A549 (cell line): ENCODE results near the gene DAGLA. TPM values are rescaled to one million over a fixed set of nuclear protein-coding genes. Genes with fewer than 3 reads are reported as not detected.

Experiments used
- ATAC-seq, 2 experiments: fragments of 200-7000 bp in 1 of 2; fragments of >200 bp in 1 of 2; cut with Nextera tagmentation in 1 of 2; cut with Tn5 transposase in 1 of 2; 3 replicates each; pipeline versions ENCODE4 v1.8.0 to v1.9.1; 2018 to 2020; ENCODE audit warnings: mild to moderate bottlenecking in 1 of 2, moderate library complexity in 1 of 2
- CTCF ChIA-PET: fragments of 300-600 bp; sonication (Branson Sonifier 250); formaldehyde crosslinking; extraction: SDS; loops from one replicate; lab custom pipeline; 2021; ENCODE audit warnings: antibody characterized with exemption, inconsistent platforms; lab: Yijun Ruan, JAX
- POLR2A ChIA-PET: fragments of 350-600 bp; formaldehyde crosslinking; extraction: SDS; loops from one replicate; lab custom pipeline; 2021; ENCODE audit warnings: antibody characterized with exemption, inconsistent platforms; lab: Yijun Ruan, JAX
- DNase-seq, 2 experiments: peaks; one replicate each; pipeline versions ENCODE4 v3.0.0 to v3.0.0-alpha.2; 2011 to 2016; ENCODE audit warnings: low read depth in 1 of 2, low spot score in 1 of 2
- FAIRE-seq: peaks from 2 replicates; lab custom pipeline; 2011; peaks lifted over from hg19 to GRCh38; lab: Jason Lieb, UNC
- H3K27ac ChIP-seq, 2 experiments: fragments of >200 bp; sonication (Bioruptor Twin); formaldehyde crosslinking; 3 replicates each; pipeline ENCODE4 v1.5.1; 2016 to 2017
- H3K4me1 ChIP-seq: fragments of >200 bp; sonication (Bioruptor Twin); formaldehyde crosslinking; 3 replicates; pipeline ENCODE4 v1.6.1; 2016
- H3K4me2 ChIP-seq: fragments of >200 bp; sonication (Bioruptor Twin); formaldehyde crosslinking; 3 replicates; pipeline ENCODE4 v1.6.1; 2016
- H3K4me3 ChIP-seq: fragments of >200 bp; sonication (Bioruptor Twin); formaldehyde crosslinking; 3 replicates; pipeline ENCODE4 v1.5.1; 2016
- H3K9me3 ChIP-seq: fragments of >200 bp; sonication (Bioruptor Twin); formaldehyde crosslinking; 3 replicates; pipeline ENCODE4 v1.6.1; 2016
- CBX2 ChIP-seq: fragments of 200-600 bp; sonication (generic); IDR thresholded peaks from 2 replicates; pipeline ENCODE4 v1.6.1; 2016; ENCODE audit warnings: low read depth, mild to moderate bottlenecking, borderline replicate concordance
- CHD4 ChIP-seq: fragments of 200-600 bp; sonication (generic); IDR thresholded peaks from 2 replicates; pipeline ENCODE4 v1.6.1; 2016; ENCODE audit warnings: antibody characterized with exemption, mild to moderate bottlenecking, borderline replicate concordance
- CTCF ChIP-seq: fragments of >200 bp; sonication (Bioruptor Twin); formaldehyde crosslinking; IDR thresholded peaks from 3 replicates; pipeline ENCODE4 v1.5.1; 2016
- E2F6 ChIP-seq: IDR thresholded peaks from 2 replicates; pipeline ENCODE4 v1.6.1; 2012; ENCODE audit warnings: low read depth, borderline replicate concordance
- EHF ChIP-seq: fragments of 250-450 bp; sonication (Bioruptor Pico); IDR thresholded peaks from 2 replicates; pipeline ENCODE4 v1.5.0; 2020; ENCODE audit warnings: mild to moderate bottlenecking
- EHMT2 ChIP-seq: fragments of 200-600 bp; sonication (generic); IDR thresholded peaks from 2 replicates; pipeline ENCODE4 v1.6.1; 2016; ENCODE audit warnings: antibody characterized with exemption, low read depth, mild to moderate bottlenecking, moderate library complexity
- FOSL2 ChIP-seq, 2 experiments: fragments of 450-650 bp in 1 of 2; fragments of >200 bp in 1 of 2; sonication (Bioruptor Twin) in 1 of 2; formaldehyde crosslinking; IDR thresholded peaks; 2 replicates each; pipeline versions ENCODE4 v1.5.0 to v1.6.1; 2016 to 2020; ENCODE audit warnings: mild to moderate bottlenecking in 1 of 2, moderate library complexity in 1 of 2
- FOXS1 ChIP-seq: fragments of 250-450 bp; sonication (Bioruptor Pico); IDR thresholded peaks from 2 replicates; pipeline ENCODE4 v1.5.0; 2020; ENCODE audit warnings: mild to moderate bottlenecking, moderate library complexity
- GATA3 ChIP-seq: IDR thresholded peaks from 2 replicates; pipeline ENCODE4 v1.6.1; 2012; ENCODE audit warnings: borderline replicate concordance
- HDAC2 ChIP-seq: fragments of 200-600 bp; sonication (generic); IDR thresholded peaks from 2 replicates; pipeline ENCODE4 v1.6.1; 2016
- HOXA7 ChIP-seq: fragments of 250-450 bp; sonication (Bioruptor Pico); IDR thresholded peaks from 2 replicates; pipeline ENCODE4 v1.5.0; 2020; ENCODE audit warnings: mild to moderate bottlenecking, moderate library complexity
- JUN ChIP-seq, 2 experiments: fragments of >200 bp; sonication (Bioruptor Twin); formaldehyde crosslinking; IDR thresholded peaks; 2 replicates in 1 of 2; 3 replicates in 1 of 2; pipeline ENCODE4 v1.6.1; 2016 to 2017
- JUNB ChIP-seq: fragments of >200 bp; sonication (Bioruptor Twin); formaldehyde crosslinking; IDR thresholded peaks from 2 replicates; pipeline ENCODE4 v1.6.1; 2016
- KDM1A ChIP-seq: fragments of 200-600 bp; sonication (generic); IDR thresholded peaks from 2 replicates; pipeline ENCODE4 v1.6.1; 2016; ENCODE audit warnings: low read depth, mild to moderate bottlenecking
- MAFK ChIP-seq: fragments of 450-650 bp; IDR thresholded peaks from 2 replicates; pipeline ENCODE4 v1.6.1; 2014; ENCODE audit not compliant: partially characterized antibody
- MYC ChIP-seq: IDR thresholded peaks from 2 replicates; pipeline ENCODE4 v1.6.1; 2012; ENCODE audit warnings: mild to moderate bottlenecking, inconsistent platforms, low read length, improper control_type of control experiment, borderline replicate concordance
- NPAS2 ChIP-seq: fragments of 250-450 bp; sonication (Bioruptor Pico); IDR thresholded peaks from 2 replicates; pipeline ENCODE4 v1.8.0; 2022; ENCODE audit warnings: mild to moderate bottlenecking, moderate library complexity, borderline replicate concordance
- NR3C1 ChIP-seq: fragments of >200 bp; sonication (Bioruptor Twin); formaldehyde crosslinking; IDR thresholded peaks from 3 replicates; pipeline ENCODE4 v1.6.1; 2017
- POLR2AphosphoS2 ChIP-seq: conservative IDR thresholded peaks from 2 replicates; pipeline ENCODE4 v1.6.1; 2012; ENCODE audit warnings: low read length, improper control_type of control experiment, inconsistent platforms
- RAD21 ChIP-seq, 2 experiments: fragments of >200 bp in 1 of 2; sonication (Bioruptor Twin) in 1 of 2; formaldehyde crosslinking in 1 of 2; IDR thresholded peaks in 1 of 2; conservative IDR thresholded peaks in 1 of 2; 2 replicates in 1 of 2; 3 replicates in 1 of 2; pipeline ENCODE4 v1.6.1; 2012 to 2018; ENCODE audit warnings: inconsistent platforms in 1 of 2
- RFX5 ChIP-seq: fragments of 450-650 bp; IDR thresholded peaks from 2 replicates; pipeline ENCODE4 v1.7.1; 2014; ENCODE audit warnings: antibody characterized with exemption, mild to moderate bottlenecking, moderate library complexity
- RNF2 ChIP-seq: fragments of 200-600 bp; sonication (generic); IDR thresholded peaks from 2 replicates; pipeline ENCODE4 v1.6.1; 2016; ENCODE audit warnings: low read depth, mild to moderate bottlenecking, antibody characterized with exemption, moderate library complexity, borderline replicate concordance
- SREBF2 ChIP-seq: fragments of 450-650 bp; IDR thresholded peaks from 2 replicates; pipeline ENCODE4 v1.6.1; 2014; ENCODE audit warnings: mild to moderate bottlenecking, moderate library complexity
- TFCP2L1 ChIP-seq: fragments of 250-450 bp; sonication (Bioruptor Pico); IDR thresholded peaks from 2 replicates; pipeline ENCODE4 v1.5.0; 2021; ENCODE audit warnings: mild to moderate bottlenecking
- ZC3H11A ChIP-seq: fragments of 450-650 bp; IDR thresholded peaks from 2 replicates; pipeline ENCODE4 v1.6.1; 2014; ENCODE audit warnings: antibody characterized with exemption, mild to moderate bottlenecking
- WGBS: methylation state at CpG from one replicate; pipeline ENCODE4 v1.1.6; 2017; ENCODE audit errors: missing lambda C conversion rate; 5-methylcytosine and 5-hydroxymethylcytosine counted together
- polyA plus RNA-seq, 4 experiments: library from polyadenylated mRNA; depleted of rRNA in 3 of 4; stranded (reverse); fragments of >200 nt; fragmentation: RNase III in 1 of 4; extraction: RNeasy Plus Mini Kit Qiagen cat#74134 plus additional on column Dnase treatment in 1 of 4; gene quantifications; 2 replicates in 3 of 4; 3 replicates in 1 of 4; pipeline ENCODE4 v1.2.3, GENCODE V29; 2011 to 2017
- TF ChIP-seq, protein P1 (sequence below): fragments of 250-450 bp; sonication (Bioruptor Pico); IDR thresholded peaks from 2 replicates; pipeline ENCODE4 v1.5.0; 2020; ENCODE audit warnings: low read depth, mild to moderate bottlenecking, moderate library complexity

DAGLA gene
- polyA plus RNA-seq, 2 of the 4 experiments (the other 2 are of a cell fraction) = 0.93 to 2.5 TPM

DNA sequence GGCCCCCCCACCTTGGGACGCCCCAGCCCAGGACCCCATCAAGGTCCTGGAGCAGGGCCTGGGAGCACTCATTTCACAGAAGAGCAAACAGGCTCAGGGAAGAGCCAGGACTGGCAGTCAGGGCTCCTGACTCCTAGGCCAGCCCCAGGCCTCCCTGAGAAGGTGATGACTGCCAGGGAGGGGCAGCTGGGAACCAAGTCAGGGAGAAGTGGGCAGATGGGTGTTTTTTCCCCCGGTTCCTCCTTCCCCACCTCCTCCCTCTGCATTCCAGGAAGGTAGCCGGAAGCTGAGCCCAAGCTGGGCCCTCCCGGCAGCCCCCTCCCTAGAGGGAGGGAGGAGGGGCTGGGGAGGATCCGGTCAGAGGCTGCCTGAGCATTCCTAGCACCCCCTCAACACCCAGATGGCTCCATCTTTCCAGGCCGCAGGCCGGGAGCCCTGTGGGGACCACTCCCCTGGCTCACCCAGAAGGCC is 91.8 kb downstream of the DAGLA start:
- DNase-seq (no peak), ATAC-seq (no peak), FAIRE-seq (no peak)
- no peaks in the 10 kb centered on the region for H3K9me3 ChIP-seq
- ChIA-PET CTCF (interaction anchor here (1.0 to 2.1 kb wide), 4 partner anchors 12 to 39 kb away, joined by 4 to 6 read pairs (median 5); partner anchors contain the start of gene MYRF), POLR2A (no interaction called here)
- H3K4me1 ChIP-seq = peaks cover 55% of the 10 kb centered on the region
- WGBS = 77% methylated on average over 5 of the region's 7 CpGs
- no peak overlapping the region for H3K4me3 ChIP-seq
- no peak overlapping the region for H3K4me2 ChIP-seq
- TF ChIP-seq JUNB = no peak
- TF ChIP-seq SREBF2 = no peak
- no peak for TF ChIP-seq ZC3H11A
- TF ChIP-seq FOXS1 (CRISPR knock-in tag) = no peak
- TF ChIP-seq MYC = no peak
- TF ChIP-seq EHF = no peak
- no peak for TF ChIP-seq RFX5
- no peak for TF ChIP-seq KDM1A
- no peak for TF ChIP-seq E2F6
- no peak for TF ChIP-seq NR3C1
- TF ChIP-seq FOSL2 (IDR thresholded peaks at IDR 0.05) = no peak
- no peak for TF ChIP-seq FOSL2 (CRISPR knock-in tag; IDR thresholded peaks at IDR 0.05)
- TF ChIP-seq TFCP2L1 (CRISPR knock-in tag) = no peak
- TF ChIP-seq NPAS2 = no peak
- TF ChIP-seq HOXA7 (CRISPR knock-in tag) = no peak
- TF ChIP-seq GATA3 = no peak
- no peak for TF ChIP-seq POLR2AphosphoS2
- no peak for TF ChIP-seq JUN (IDR thresholded peaks at IDR 0.05)
- TF ChIP-seq RNF2 = no peak
- TF ChIP-seq, protein P1, sequence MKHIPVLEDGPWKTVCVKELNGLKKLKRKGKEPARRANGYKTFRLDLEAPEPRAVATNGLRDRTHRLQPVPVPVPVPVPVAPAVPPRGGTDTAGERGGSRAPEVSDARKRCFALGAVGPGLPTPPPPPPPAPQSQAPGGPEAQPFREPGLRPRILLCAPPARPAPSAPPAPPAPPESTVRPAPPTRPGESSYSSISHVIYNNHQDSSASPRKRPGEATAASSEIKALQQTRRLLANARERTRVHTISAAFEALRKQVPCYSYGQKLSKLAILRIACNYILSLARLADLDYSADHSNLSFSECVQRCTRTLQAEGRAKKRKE (CRISPR knock-in tag) = no peak
- no peak for TF ChIP-seq CHD4
- H3K27ac ChIP-seq = peak overlapping the region; percentile 47 to 74; a peak in 4 of 6 replicates

DNA sequence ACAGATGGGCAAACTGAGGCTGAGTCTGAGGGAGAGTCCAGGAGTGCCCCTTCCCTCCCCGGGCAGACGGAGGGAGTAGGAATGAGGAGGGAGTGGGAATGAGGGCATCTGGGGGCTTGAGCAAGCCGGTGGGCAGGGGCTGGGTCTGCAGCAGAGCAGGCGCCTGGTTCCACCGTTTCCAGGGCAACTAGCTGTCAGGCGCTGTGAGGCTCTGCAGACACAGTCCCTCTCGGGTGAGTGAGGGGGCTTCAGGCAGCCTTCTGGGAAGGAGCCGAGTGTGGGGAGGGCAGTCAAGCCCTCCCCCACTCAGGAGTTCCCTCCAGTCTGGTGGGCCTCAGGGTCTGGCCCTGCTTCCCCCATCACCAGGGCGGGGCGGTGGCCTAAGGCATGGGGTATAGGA is 93.2 kb downstream of the DAGLA start:
- POLR2A ChIA-PET = no interaction called here
- CTCF ChIA-PET = interaction anchor here (1.0 to 3.9 kb wide), 4 partner anchors 12 to 41 kb away, joined by 5 to 21 read pairs (median 6); partner anchors contain the start of gene MYRF
- no peaks in the 10 kb centered on the region for H3K9me3 ChIP-seq
- peaks cover 50% of the 10 kb centered on the region for H3K4me1 ChIP-seq
- TF ChIP-seq MAFK (no peak), JUN (IDR thresholded peaks at IDR 0.05) (no peak), GATA3 (no peak), ZC3H11A (no peak), CBX2 (no peak), HDAC2 (no peak), CTCF (no peak), RAD21 (conservative IDR thresholded peaks at IDR 0.05 in 1 of 2, IDR thresholded peaks at IDR 0.05 in 1 of 2) (no peak), EHMT2 (no peak)
- TF ChIP-seq, all 56 proteins: peak for 0
- Histone ChIP-seq H3K4me3 (no peak overlapping the region), H3K27ac (no peak overlapping the region), H3K4me2 (no peak overlapping the region)
- DNase-seq (no peak), FAIRE-seq (no peak), ATAC-seq (no peak)
- WGBS = 90% methylated on average over 10 of the region's 10 CpGs
